Measurements from ENCODE around the gene MS4A12. TPM values are rescaled to one million over a fixed set of nuclear protein-coding genes. Genes with fewer than 3 reads are reported as not detected.
"Not testable (repeated sequence)": the region's sequence is repeated elsewhere in the genome, so short reads cannot be mapped to it uniquely, and the experiment has no call there.

MS4A12 gene
- total RNA-seq: not detected

- ATAC-seq (ENCODE audit: low FRiP score) (no peak), DNase-seq (ENCODE audit: low spot score) (no peak)
- no peak for TF ChIP-seq CTCF (IDR thresholded peaks at IDR 0.05)
Measured at GRCh38 chr11:60492488-60493009, at the start of gene MS4A12. MS4A12 (plus strand) TSS chr11:60492778; CDS start chr11:60497319, 4,541 bp downstream.

- no peak for TF ChIP-seq CTCF (IDR thresholded peaks at IDR 0.05)
- DNase-seq (ENCODE audit: low spot score) (no peak), ATAC-seq (ENCODE audit: low FRiP score) (no peak)
Measured at GRCh38 chr11:60447070-60447469, 45.5 kb upstream of the MS4A12 start.

GRCh38 chr11:60447846-60448245 is 44.7 kb upstream of the MS4A12 start:
- TF ChIP-seq CTCF (IDR thresholded peaks at IDR 0.05): no peak
- no peak for ATAC-seq (ENCODE audit: low FRiP score)

GRCh38 chr11:60451185-60451584 is 41.4 kb upstream of the MS4A12 start:
- not testable (repeated sequence) for ATAC-seq (ENCODE audit: low FRiP score); DNase-seq (ENCODE audit: low spot score)

More at GRCh38 chr11:60447846-60448245, 44.7 kb upstream of the MS4A12 start:
- no peak for DNase-seq (ENCODE audit: low spot score)

GRCh38 chr11:60454212-60454611 is 38.4 kb upstream of the MS4A12 start:
- no peak for TF ChIP-seq CTCF (IDR thresholded peaks at IDR 0.05)
- ATAC-seq (ENCODE audit: low FRiP score) (no peak), DNase-seq (ENCODE audit: low spot score) (no peak)

GRCh38 chr11:60455531-60456042 is 37.0 kb upstream of the MS4A12 start, which contains the start of gene MS4A1:
MS4A1 (plus strand) TSS chr11:60455847; CDS start chr11:60462375, 6,528 bp downstream.
- no peak for DNase-seq (ENCODE audit: low spot score)
- no peak for ATAC-seq (ENCODE audit: low FRiP score)
- no peak for TF ChIP-seq CTCF (IDR thresholded peaks at IDR 0.05)

- no peak for TF ChIP-seq CTCF (IDR thresholded peaks at IDR 0.05)
- ATAC-seq (ENCODE audit: low FRiP score) (no peak), DNase-seq (ENCODE audit: low spot score) (no peak)
Measured at GRCh38 chr11:60457576-60457975, 35.0 kb upstream of the MS4A12 start.

Measured in omental fat pad (tissue), 4 donors.